CD4-positive, alpha-beta T cell treated with Interleukin-6 at 100 ng/mL for 8 hours (primary cell): ENCODE results near the gene SLC4A1AP.
A peak's percentile ranks its signal among the peaks of the same experiment; 100 is the strongest.

Experiments
- DNase-seq: peaks from one replicate; pipeline ENCODE4 v3.0.0-alpha.2; 2020; ENCODE audit warnings: mixed read lengths, low spot score

The SLC4A1AP gene

DNA sequence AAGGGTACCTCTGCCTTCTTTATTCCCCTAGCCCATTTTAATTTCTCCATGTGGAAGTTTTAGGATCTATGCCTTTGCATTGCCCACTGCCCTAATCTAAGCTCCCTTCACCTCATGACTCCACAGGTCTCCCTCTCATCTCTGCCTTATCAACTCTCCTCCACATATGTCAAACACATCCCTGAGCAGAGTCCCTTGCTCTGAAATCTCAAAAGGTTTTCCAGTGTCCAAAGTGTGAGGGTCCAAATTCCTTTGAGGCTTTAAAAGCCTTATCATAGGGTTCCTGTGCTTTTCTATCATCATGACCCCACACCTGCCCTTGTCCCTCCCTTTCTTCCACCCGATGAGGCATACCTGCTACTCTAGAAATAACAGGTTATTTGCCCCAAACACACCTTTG lies 38.6 kb downstream of the SLC4A1AP start:
- no peak for DNase-seq

DNA sequence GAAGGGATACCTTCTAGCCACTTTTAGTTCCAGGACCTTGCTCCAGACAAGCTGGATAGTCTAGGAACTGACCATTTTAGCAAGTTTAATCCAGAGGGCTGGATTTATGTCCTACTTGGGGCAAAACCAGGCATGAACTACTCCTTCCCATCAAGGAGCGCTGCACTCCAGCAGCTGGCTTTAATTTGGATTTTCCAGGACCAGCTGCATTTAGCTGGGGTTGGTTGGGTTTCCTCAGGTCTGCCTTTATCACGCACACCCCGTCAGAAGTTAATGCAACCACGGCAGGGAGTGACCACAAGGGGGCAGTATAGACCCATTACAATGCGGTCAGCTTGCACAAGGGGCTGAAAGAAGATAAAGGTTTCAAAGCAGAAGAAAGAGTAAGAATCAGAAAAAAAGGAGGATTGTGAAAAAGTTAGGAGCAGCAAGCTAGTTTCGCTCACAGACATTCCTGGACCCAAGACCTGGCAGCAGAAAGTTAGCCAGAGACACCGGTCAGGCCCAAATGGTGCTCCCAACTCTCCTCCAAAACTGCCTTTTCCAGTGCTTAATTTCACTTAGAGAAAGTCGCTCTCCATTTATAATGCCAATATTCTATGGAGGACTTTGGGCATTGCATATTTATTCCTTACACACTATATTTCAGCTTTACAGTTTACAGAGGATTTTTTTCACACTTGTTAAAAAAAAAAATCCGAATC lies 40.1 kb downstream of the SLC4A1AP start:
- DNase-seq = peak; percentile 81

DNA sequence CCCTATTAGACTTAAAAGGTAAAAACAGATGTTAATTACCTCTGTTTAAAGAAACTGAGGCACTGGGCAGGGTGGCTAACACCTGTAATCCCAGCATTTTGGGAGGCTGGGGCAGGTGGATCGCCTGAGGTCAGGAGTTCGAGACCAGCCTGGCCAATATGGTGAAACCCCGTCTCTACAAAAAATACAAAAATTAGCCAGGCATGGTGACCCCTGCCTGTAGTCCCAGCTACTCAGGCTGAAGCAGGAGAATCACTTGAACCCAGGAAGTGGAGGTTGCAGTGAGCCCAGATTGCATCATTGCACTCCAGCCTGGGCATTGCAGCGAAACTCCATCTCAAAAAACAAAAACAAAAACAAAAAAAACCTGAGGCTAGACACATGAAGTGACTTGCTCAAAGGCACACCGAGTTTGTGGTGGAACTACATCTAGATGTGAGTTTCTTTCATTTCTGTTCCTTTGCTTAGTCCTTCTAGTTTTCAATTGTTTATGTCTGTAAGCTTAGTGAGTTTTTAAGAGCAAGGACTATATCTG lies 40.7 kb downstream of the SLC4A1AP start:
- no peak for DNase-seq

DNA sequence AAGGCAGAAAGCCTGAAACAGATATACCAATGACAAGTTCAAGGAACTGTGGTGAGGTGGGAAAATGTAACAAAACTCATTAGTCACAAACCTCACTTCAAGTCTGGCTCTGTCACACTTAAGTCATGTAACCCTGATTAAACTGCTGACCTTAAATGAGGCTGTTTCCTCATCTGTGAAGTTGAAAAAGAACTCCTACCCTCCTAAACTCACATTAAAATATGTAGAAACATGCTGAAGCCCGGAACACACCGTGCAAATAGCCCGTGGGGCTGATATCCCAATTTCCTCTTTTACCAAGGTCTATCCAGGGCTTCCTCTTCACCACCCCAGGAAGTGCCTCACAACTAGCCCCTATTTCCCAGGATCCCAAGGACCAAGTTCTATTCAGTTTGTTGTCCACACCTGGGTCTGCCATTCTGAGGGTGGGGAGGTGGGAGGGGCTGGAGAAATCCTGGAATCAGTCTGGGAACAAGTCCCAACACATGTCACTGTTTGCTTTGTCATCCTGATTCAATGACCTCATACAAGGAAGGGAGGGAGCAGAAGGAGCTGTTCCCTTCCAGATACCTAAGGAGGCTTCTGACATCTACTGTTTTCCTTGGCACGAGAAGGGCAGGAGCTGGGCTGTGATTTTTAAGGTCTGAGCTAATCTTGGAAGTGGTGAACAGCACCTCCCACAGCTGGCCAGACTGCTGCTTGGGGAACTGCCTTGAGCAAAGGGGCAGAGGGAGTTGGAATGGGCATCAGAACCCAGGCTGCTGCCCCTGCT lies 42.3 kb downstream of the SLC4A1AP start:
- no peak for DNase-seq

DNA sequence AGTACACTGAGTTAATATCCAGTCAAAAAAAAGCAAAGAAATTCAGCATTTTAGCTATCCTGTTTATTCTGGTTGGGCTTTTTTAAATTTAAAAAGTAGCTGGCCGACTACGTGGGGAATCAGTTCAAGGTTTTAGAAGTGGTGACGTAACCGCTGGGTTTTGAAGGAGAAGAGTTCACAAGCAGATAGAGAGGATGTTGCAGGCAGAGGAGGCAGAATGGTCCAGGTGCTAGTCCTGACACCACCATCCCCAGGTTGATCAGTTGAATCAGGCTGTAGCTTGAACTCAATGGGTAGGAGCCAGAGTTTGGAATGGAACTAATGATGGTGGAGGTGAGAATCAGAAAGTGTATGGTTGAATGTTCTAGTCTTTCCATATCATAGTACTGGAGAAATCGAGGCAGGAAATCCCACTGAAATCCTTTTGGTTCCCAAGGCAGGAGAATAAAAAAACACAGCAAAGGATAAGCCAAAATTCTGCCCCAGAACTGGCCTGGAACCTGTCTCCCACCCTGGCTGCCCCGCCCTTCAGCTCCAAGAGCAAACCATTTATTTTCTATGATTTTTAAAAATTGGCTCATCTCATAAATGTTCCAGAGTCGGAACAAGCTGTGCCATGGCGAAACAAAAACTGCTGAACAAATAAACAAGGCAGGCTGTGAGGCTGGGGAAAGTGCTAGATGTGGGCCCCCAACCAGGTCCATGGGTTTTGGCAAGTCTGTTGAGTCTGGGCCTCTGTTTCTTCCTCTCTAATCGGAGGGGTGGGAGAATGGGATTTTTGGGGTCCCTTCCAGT lies 44.0 kb downstream of the SLC4A1AP start:
- DNase-seq = no peak

DNA sequence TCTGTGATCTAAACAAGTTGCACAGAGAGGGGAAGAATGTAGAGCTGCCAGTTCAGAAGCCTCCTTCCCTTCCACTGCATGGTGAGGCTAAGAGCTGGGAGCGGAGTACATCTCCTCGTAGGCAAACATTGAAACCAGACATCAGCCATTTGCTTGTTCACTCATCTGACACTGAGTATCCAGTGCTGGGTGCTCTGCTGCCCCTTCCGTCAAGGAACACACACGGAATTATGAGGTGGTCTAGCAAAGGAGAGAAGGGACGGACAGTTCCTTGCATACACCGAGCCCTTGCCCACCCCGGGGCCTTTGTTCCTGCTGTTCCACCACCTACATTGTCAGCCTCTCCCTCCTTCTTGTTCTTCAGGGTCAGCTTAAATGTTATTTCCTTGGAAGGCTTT lies 44.6 kb downstream of the SLC4A1AP start:
- DNase-seq = no peak

DNA sequence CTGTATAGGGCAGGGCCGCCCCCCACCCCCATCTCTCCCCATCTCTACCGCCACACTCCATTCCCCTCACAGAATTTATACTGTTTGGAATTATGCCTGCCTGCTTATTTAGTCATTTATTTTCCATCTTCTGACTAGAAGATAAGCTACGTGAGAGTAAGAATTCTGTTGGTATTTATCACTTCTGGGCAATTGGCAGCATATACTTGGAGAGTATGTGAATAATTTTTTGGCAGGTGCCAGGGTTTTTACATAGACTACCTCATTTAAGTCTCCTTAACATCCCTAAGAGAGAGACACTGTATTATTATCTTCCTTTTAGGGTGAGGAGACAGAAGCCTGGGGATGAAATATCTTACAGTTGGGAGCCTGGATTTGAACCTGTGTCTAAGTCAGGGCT lies 45.0 kb downstream of the SLC4A1AP start:
- no peak for DNase-seq

DNA sequence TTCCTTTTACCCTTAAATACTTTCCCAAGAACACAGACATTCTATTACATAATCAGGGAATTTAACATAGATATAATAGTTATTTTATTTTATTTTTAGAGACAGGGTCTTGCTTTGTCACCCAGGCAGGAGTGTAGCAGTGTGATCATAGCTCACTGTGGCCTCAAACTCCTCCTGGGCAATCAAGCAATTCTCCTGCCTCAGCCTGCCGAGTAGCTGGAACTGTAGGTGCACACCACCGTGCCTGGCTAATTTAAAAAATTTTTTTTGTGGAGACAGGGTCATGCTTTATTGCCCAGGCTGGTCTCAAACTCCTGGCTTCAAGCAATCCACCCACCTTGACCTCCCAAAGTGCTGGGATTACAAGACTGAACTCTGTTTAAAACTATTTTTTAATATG lies 45.6 kb downstream of the SLC4A1AP start:
- no peak for DNase-seq

DNA sequence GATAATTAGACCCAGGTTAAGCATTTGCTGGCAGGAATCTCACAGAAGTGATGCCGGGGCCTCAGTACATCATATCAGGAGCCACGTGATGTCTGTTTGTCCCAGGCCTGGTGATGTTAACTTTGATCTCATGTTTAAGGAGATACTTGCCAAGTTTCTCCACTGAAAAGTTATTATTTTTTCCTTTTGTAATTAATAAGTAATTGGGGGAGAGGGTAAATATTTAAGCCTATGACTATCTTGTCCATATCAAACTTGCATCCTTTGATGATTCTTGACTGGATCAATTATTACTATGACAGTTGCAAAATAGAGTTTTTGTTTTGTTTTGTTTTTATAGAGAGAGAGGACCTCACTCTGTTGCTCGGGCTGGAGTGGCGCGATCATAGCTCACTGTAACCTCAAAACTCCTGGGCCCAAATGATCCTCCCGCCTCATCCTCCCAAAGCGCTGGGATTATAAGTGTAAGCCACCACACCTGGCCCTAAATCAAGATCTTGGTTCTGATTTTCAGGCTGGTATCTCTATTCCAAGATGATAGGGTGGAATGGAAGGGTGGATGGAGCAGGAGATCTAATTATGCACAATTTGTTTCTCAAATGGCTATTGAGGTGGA lies 46.4 kb downstream of the SLC4A1AP start:
- no peak for DNase-seq

DNA sequence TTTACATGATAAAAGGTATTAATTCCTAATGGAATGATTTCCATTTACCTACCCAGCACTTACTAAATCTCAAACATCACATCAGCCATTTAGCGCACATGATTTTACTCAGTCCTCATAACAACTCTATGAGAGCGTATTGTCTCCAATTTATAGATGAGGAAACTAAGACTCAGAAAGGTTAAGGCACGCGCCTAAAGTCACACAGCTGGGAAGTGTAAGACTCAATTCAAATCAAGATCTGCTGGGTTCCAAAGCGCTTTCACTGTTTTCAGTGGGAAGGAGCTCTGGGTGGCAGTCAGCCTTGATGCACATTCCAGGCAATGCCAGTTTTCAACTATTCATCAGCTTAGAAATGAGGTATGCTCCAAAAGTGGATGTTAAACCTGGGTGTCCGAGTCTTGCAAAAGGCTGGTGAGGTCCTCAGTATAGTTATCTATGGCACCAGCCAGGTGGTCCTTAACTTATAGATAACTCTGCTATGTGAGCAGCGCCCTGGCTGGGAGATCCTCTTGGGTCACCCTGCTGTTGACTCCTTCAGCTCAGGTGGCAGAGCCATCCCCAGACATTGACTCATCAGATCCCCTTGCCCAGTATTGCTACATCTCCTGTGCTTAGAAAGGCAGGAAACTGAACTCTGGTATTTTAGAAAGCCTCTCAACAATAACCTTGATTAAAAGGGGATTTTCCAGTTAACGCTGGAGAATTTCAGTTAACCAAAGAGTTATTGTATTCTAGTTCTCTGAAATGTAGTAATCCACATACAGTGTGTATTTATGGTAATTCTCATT lies 47.1 kb downstream of the SLC4A1AP start:
- no peak for DNase-seq

DNA sequence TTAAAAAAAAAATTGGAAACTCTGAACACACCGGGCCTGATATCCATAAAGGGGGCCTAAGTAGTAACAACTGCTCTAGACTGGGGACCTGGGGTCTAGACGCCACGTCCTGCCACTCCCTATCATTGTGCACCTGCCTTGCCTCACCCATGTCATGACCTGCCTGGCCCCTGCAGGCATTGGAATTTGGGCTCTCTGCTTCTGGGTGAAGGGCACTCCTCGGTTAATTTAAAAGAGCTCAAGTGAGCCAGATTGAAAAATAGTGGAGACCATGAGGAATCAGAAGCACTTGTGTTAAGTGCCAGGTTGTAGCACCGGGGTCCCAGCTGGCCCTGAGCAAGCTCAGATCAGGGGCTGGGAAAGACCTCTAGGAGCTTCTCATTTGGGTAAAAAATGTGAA lies 48.1 kb downstream of the SLC4A1AP start:
- no peak for DNase-seq

DNA sequence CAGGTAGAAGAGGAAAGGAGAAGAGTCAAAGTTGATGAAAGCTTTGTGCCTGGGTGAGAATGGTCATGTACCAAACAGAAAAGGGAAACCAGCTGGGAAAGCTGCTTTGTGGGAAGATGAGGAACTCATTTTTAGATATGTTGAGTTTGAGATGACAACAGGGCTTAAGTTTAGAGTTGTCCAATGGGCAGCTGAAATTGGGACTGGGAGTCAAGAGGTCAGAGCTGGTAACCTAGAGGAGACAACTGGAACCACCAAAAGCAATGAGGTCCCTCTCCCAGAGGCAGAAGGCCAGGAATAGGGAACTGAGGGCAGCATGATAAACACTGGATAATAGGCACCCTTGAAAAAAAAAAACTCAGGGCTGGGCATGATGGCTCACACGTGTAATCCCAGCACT lies 48.8 kb downstream of the SLC4A1AP start:
- DNase-seq = no peak

DNA sequence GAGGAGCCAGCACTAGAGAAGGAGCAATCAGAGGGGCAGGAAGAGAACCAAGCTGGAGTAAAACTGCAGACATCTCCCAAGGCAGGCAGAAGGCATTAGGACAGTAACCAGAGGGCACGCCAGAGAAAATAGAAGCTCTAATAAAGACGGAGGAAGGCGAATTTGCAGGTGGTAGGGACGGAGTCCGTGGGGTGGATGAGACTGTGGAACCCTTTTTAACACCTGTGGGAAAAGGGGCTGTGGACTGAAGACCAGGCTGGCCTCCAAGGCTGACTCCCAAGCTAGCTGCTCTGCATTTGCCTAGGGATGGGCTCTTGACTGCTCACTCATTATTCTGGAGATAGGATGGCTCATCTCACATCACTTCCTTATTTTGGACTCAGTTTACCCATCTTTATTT lies 49.5 kb downstream of the SLC4A1AP start:
- DNase-seq = no peak

DNA sequence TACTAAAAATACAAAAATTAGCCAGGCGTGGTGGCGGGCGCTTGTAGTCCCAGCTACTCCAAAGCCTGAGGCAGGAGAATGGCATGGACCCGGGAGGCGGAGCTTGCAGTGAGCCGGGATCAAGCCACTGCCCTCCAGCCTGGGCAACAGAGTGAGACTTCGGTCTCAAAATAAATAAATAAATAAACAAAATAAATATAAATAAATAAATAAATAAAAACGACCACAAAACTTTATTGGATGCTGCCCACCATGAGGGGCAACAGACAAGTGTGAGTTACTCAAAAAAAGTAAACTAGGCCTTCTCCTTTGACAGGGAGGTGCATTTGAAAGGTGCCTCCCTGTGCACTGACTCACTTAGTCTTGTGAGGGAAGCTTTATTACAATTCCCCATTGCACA lies 50.4 kb downstream of the SLC4A1AP start:
- no peak for DNase-seq

DNA sequence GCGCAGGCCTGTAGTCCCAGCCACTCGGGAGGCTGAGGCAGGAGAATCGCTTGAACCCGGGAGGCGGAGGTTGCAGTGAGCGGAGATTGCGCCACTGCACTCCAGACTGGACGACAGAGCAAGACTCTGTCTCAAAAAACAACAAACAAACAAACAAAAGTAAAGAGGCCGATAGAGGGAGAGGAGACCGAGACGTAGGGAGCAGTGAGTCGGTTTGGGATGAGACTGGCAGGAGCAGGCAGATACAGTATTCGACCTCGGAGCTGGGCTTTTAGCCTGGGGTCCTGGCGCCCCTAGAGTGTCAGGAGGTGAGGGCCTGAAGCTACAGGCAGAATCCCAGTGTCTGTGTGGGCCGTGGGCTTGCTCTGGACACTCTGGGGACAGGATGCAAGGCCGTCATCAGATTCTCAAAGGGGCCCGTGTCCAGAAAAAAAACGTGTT lies 51.2 kb downstream of the SLC4A1AP start:
- no peak for DNase-seq

DNA sequence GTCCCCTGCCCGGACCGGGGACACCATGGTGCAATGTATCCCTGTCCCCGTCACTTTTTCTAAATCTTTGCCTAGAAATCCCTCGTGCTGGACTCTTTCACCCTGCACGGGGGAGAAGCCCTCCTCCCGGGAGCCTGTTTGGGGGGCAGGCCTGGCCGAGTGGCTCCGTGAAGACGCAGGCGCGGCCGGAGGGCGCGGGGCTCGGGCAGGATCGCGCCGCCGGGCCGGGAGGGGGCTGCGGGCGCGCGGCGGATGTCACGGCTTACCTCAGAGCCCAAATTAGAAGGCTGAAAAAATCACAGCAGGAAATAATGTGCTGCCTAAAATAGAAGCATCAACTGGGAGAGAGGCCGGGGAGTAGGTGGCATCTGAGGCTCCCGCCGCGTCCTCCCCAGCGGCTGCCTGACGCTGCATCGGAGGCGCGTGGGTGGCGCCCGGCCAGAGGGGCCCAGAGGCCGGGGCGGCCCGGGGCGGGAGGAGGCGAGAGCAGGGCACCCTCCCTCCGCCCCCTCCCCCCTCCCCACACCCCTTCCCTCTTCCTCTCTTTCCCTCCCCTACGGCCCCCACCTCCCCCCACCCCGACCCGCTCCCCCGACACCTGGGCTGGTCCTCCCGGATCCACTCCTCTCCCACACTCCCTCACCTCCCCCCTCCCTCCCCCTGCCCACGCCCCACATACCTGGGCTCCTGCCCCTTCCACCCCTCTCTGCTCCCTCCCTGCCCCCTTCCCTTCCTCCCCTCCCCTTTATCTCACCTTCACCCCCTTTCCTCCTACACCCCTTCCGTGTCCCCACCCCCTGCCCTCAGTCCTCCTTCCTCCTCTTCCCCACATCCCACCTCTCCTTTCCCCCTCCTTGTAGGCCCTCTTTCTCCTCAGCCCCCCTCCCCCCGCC lies 51.9 kb downstream of the SLC4A1AP start:
- peak; percentile 31 for DNase-seq

DNA sequence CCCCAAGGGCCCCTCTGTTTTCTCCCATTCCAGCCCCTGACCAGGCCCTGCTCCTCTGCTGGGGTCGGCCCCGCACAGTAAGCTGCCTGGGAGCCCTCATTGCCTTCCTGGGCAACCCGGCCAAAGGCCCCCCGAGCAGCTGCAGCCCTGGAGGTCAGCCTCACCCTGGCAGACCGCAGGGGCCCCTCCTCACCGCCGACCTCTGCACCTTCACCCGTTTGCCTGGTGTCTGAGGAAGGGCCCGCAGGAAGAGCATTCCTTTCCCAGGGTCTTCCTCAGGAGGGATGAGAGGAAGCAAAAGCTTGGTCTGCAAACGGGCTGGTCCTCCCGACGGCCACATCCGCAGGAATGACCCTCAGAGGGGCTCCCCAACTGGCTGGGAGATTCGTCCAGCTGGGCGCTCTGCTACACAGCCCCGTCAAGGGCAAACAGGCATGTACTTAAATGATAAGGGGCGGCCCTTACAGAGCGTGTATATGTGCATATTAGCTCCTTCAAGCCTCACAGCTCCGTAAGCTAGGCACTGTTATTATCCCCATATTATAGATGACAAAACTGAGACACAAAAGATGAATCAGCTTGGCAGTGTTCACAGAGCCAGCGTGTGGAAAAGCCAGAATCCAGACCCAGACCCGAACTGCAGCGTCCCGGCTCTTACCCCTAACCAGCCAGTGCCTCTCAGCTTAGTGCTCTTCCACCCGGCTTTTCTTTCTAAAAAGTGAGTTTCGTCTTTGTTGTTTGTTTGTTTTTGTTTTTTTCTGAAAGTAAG lies 52.8 kb downstream of the SLC4A1AP start:
- no peak for DNase-seq

DNA sequence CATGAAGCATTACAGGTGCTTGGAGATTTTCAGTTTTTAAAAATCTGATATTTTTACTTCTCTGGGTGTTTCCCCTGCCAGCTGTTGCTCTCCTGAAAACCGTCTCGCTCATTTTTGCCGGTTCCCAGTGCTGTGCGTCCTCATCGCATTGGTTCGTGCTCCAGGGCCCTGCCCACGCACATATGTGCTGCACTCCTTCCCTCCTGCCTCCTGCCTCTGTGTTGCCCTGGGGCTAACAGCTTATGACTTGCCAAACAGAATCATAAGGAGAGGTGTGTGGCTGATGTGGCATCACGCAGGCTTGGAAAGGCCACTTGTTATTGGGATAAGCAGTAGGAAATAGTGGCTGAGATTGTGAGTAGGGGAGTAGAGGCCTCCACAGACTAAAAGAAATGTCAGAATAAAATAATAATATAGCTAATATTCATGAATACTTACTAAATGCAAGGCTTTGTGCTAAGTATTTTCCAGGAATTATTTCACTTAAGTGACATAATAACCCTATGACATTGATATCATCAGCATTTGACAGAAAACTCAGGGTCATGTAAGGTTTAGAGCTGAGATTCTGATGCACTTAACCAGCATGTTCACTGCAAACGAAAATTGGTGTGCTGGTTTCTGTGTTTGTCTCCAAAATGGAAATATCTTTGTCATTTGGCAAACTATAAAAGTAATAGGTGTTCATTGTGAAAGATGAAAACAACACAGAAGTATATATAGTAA lies 53.5 kb downstream of the SLC4A1AP start:
- DNase-seq = no peak
